Keratinocyte (primary cell): Measurements from ENCODE around the gene OSBPL8. TPM values are rescaled to one million over a fixed set of nuclear protein-coding genes. Genes with fewer than 3 reads are reported as not detected.

ENCODE experiments used
- DNase-seq: peaks from one replicate; pipeline ENCODE4 v3.0.0-alpha.2; 2011; ENCODE audit warnings: low read depth, missing footprints, low spot score
- FAIRE-seq: peaks from 2 replicates; lab custom pipeline; 2011; peaks lifted over from hg19 to GRCh38; lab: Jason Lieb, UNC
- H2AFZ ChIP-seq: 2 replicates; pipeline ENCODE4 v1.6.0; 2012; ENCODE audit warnings: low read length, control low read depth, inconsistent platforms; ENCODE audit not compliant: control insufficient read depth
- H3K27ac ChIP-seq: 2 replicates; pipeline ENCODE4 v1.5.1; 2011; ENCODE audit warnings: low read length; ENCODE audit not compliant: control insufficient read depth, insufficient read depth
- H3K27me3 ChIP-seq: 3 replicates; pipeline ENCODE4 v1.6.0; 2011; ENCODE audit warnings: low read length; ENCODE audit not compliant: control insufficient read depth, insufficient read depth; ENCODE audit errors: extremely low read depth
- H3K36me3 ChIP-seq, 2 experiments: 2 replicates in 1 of 2; 3 replicates in 1 of 2; pipeline ENCODE4 v1.5.1; 2011; ENCODE audit warnings: low read length in 2 of 2, mild to moderate bottlenecking in 1 of 2; ENCODE audit not compliant: control insufficient read depth in 2 of 2, insufficient read depth in 2 of 2; ENCODE audit errors: extremely low read depth in 1 of 2
- H3K4me1 ChIP-seq: 3 replicates; pipeline ENCODE4 v1.5.1; 2011; ENCODE audit warnings: low read length; ENCODE audit not compliant: control insufficient read depth, insufficient read depth; ENCODE audit errors: extremely low read depth
- H3K4me2 ChIP-seq: 3 replicates; pipeline ENCODE4 v1.6.0; 2011; ENCODE audit warnings: low read depth, low read length; ENCODE audit not compliant: control insufficient read depth, insufficient read depth; ENCODE audit errors: extremely low read depth
- H3K4me3 ChIP-seq, 3 experiments: fragments of 200-600 bp in 1 of 3; sonication (generic) in 1 of 3; 2 replicates in 2 of 3; 3 replicates in 1 of 3; pipeline ENCODE4 v1.5.1; 2011 to 2016; ENCODE audit warnings: low read length in 3 of 3, mild to moderate bottlenecking in 3 of 3, control low read depth in 2 of 3, inconsistent platforms in 1 of 3, low read depth in 1 of 3, mixed read lengths in 1 of 3, mixed run types in 1 of 3, moderate library complexity in 1 of 3; ENCODE audit not compliant: control insufficient read depth in 2 of 3, insufficient read depth in 2 of 3; ENCODE audit errors: extremely low read depth in 1 of 3
- H3K79me2 ChIP-seq: 2 replicates; pipeline ENCODE4 v1.6.0; 2012; ENCODE audit warnings: low read length; ENCODE audit not compliant: control insufficient read depth, insufficient read depth
- H3K9ac ChIP-seq: 3 replicates; pipeline ENCODE4 v1.6.0; 2011; ENCODE audit warnings: low read length; ENCODE audit not compliant: control insufficient read depth, insufficient read depth; ENCODE audit errors: extremely low read depth
- H3K9me1 ChIP-seq: 3 replicates; pipeline ENCODE4 v1.6.0; 2011; ENCODE audit warnings: low read length; ENCODE audit not compliant: control insufficient read depth, insufficient read depth; ENCODE audit errors: extremely low read depth
- H3K9me3 ChIP-seq: 2 replicates; pipeline ENCODE4 v1.5.1; 2012; ENCODE audit warnings: low read depth, low read length; ENCODE audit not compliant: control insufficient read depth
- H4K20me1 ChIP-seq: 3 replicates; pipeline ENCODE4 v1.6.0; 2011; ENCODE audit warnings: low read length; ENCODE audit not compliant: control insufficient read depth, insufficient read depth; ENCODE audit errors: extremely low read depth
- CTCF ChIP-seq, 3 experiments: IDR thresholded peaks in 1 of 3; conservative IDR thresholded peaks in 1 of 3; optimal IDR thresholded peaks in 1 of 3; 2 replicates in 2 of 3; 3 replicates in 1 of 3; pipeline versions ENCODE3 to v1.5.1; 2011; ENCODE audit warnings: low read length in 3 of 3, mild to moderate bottlenecking in 3 of 3, moderate library complexity in 2 of 3, control low read depth in 1 of 3, inconsistent platforms in 1 of 3; ENCODE audit not compliant: insufficient read depth in 2 of 3; ENCODE audit errors: extremely low read depth in 1 of 3
- EZH2 ChIP-seq: IDR thresholded peaks from one replicate; pipeline ENCODE4 v1.6.1; 2012; ENCODE audit warnings: inconsistent platforms, mild to moderate bottlenecking, low read length, moderate library complexity
- dilution Hi-C: fragments of 300-500 bp; cut with MboI; formaldehyde crosslinking; loops from one replicate; pipeline ENCODE4 v1.7.0; 2020; ENCODE audit warnings: low sequenced_read_pairs; ENCODE audit not compliant: extremely low pct_ligation_motif_present
- polyA plus RNA-seq, 5 experiments: library from polyadenylated mRNA; depleted of rRNA in 3 of 5; stranded (reverse) in 3 of 5; stranded (forward) in 1 of 5; unstranded in 1 of 5; fragments of >200 nt; gene quantifications; 1 replicate in 1 of 5; 2 replicates in 3 of 5; 3 replicates in 1 of 5; pipeline versions ENCODE4 v1.2.1 to v1.2.3, GENCODE V29; 2011 to 2012; ENCODE audit warnings: missing spikeins in 2 of 5, low read depth in 1 of 5, low replicate concordance in 1 of 5

The OSBPL8 gene
- polyA plus RNA-seq, 1 donor (not counting 4 experiments of a cell fraction or from before 2014, with no cell fraction given), result 33.7 TPM

DNA sequence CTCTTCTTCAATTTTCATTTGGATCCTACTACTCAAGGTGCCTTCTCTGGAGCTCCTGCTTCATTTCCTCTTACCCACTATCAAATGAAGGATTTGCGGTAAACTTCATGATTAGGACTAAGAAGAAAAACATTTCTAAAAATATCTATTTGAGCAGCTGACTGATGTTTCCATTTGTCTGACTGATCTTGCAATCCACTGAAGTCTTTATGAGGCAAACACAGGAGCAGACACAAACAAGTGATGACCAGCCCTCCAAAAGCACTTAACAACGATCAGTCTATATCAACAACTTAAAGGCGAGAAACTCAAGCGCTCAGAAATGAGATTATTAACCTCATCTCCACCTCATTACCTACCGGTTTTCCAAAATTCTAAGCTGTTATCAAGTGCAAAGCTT lies 26.2 kb downstream of the OSBPL8 start:
- Histone ChIP-seq H3K4me2 (no peak overlapping the region), H3K36me3 (no peaks in the 10 kb centered on the region), H3K27ac (no peak overlapping the region), H2AFZ (no peak overlapping the region), H4K20me1 (no peaks in the 10 kb centered on the region), H3K27me3 (no peaks in the 10 kb centered on the region), H3K9me3 (no peaks in the 10 kb centered on the region), H3K4me3 (no peak overlapping the region), H3K79me2 (peaks cover 11% of the 10 kb centered on the region), H3K9ac (no peak overlapping the region), H3K4me1 (no peaks in the 10 kb centered on the region), H3K9me1 (no peaks in the 10 kb centered on the region)
- DNase-seq (no peak), FAIRE-seq (no peak)
- dilution Hi-C loops, result no loop called here
- TF ChIP-seq EZH2, result no peak
- TF ChIP-seq CTCF (optimal IDR thresholded peaks at IDR 0.05 in 1 of 3, IDR thresholded peaks at IDR 0.05 in 1 of 3, conservative IDR thresholded peaks at IDR 0.05 in 1 of 3; ENCODE audit: extremely low read depth in 1 of 3, insufficient read depth in 2 of 3, low read length in 3 of 3), result no peak

- Histone ChIP-seq H3K4me2 (no peak overlapping the region), H3K4me3 (no peak overlapping the region), H2AFZ (no peak overlapping the region), H3K9me1 (no peaks in the 10 kb centered on the region), H3K27ac (no peak overlapping the region), H3K9me3 (no peaks in the 10 kb centered on the region), H3K4me1 (no peaks in the 10 kb centered on the region), H3K79me2 (peaks cover 11% of the 10 kb centered on the region), H4K20me1 (no peaks in the 10 kb centered on the region), H3K36me3 (no peaks in the 10 kb centered on the region), H3K27me3 (no peaks in the 10 kb centered on the region), H3K9ac (no peak overlapping the region)
- TF ChIP-seq EZH2 (no peak), CTCF (optimal IDR thresholded peaks at IDR 0.05 in 1 of 3, IDR thresholded peaks at IDR 0.05 in 1 of 3, conservative IDR thresholded peaks at IDR 0.05 in 1 of 3; ENCODE audit: extremely low read depth in 1 of 3, insufficient read depth in 2 of 3, low read length in 3 of 3) (no peak)
- no peak for DNase-seq
- FAIRE-seq, result no peak
- dilution Hi-C loops, result no loop called here
Observed at GRCh38 chr12:76532520-76532919, 27.1 kb downstream of the OSBPL8 start.
